T-helper 1 cell (primary cell): ENCODE results near the gene BPIFB6.

Source experiments
- DNase-seq, 5 donors: peaks; one replicate each; pipeline ENCODE4 v3.0.0-alpha.2; 2012 to 2020

The BPIFB6 gene

GRCh38 chr20:33092361-33092760 lies 60.9 kb downstream of the BPIFB6 start:
- no peak for DNase-seq

GRCh38 chr20:33093074-33093473 lies 61.6 kb downstream of the BPIFB6 start:
- no peak for DNase-seq

- DNase-seq, result no peak
These were observed 62.1 kb downstream of the BPIFB6 start for GRCh38 chr20:33093582-33093981.
